Keratinocyte (primary cell): ENCODE measurements around the gene MAPKBP1. TPM values are rescaled to one million over a fixed set of nuclear protein-coding genes. Genes with fewer than 3 reads are reported as not detected.

Source experiments
- DNase-seq: peaks from one replicate; pipeline ENCODE4 v3.0.0-alpha.2; 2011; ENCODE audit warnings: low read depth, missing footprints, low spot score
- FAIRE-seq: peaks from 2 replicates; lab custom pipeline; 2011; peaks lifted over from hg19 to GRCh38; lab: Jason Lieb, UNC
- H2AFZ ChIP-seq: 2 replicates; pipeline ENCODE4 v1.6.0; 2012; ENCODE audit warnings: low read length, control low read depth, inconsistent platforms; ENCODE audit not compliant: control insufficient read depth
- H3K27ac ChIP-seq: 2 replicates; pipeline ENCODE4 v1.5.1; 2011; ENCODE audit warnings: low read length; ENCODE audit not compliant: control insufficient read depth, insufficient read depth
- H3K27me3 ChIP-seq: 3 replicates; pipeline ENCODE4 v1.6.0; 2011; ENCODE audit warnings: low read length; ENCODE audit not compliant: control insufficient read depth, insufficient read depth; ENCODE audit errors: extremely low read depth
- H3K36me3 ChIP-seq, 2 experiments: 2 replicates in 1 of 2; 3 replicates in 1 of 2; pipeline ENCODE4 v1.5.1; 2011; ENCODE audit warnings: low read length in 2 of 2, mild to moderate bottlenecking in 1 of 2; ENCODE audit not compliant: control insufficient read depth in 2 of 2, insufficient read depth in 2 of 2; ENCODE audit errors: extremely low read depth in 1 of 2
- H3K4me1 ChIP-seq: 3 replicates; pipeline ENCODE4 v1.5.1; 2011; ENCODE audit warnings: low read length; ENCODE audit not compliant: control insufficient read depth, insufficient read depth; ENCODE audit errors: extremely low read depth
- H3K4me2 ChIP-seq: 3 replicates; pipeline ENCODE4 v1.6.0; 2011; ENCODE audit warnings: low read depth, low read length; ENCODE audit not compliant: control insufficient read depth, insufficient read depth; ENCODE audit errors: extremely low read depth
- H3K4me3 ChIP-seq, 3 experiments: fragments of 200-600 bp in 1 of 3; sonication (generic) in 1 of 3; 2 replicates in 2 of 3; 3 replicates in 1 of 3; pipeline ENCODE4 v1.5.1; 2011 to 2016; ENCODE audit warnings: low read length in 3 of 3, mild to moderate bottlenecking in 3 of 3, control low read depth in 2 of 3, inconsistent platforms in 1 of 3, low read depth in 1 of 3, mixed read lengths in 1 of 3, mixed run types in 1 of 3, moderate library complexity in 1 of 3; ENCODE audit not compliant: control insufficient read depth in 2 of 3, insufficient read depth in 2 of 3; ENCODE audit errors: extremely low read depth in 1 of 3
- H3K79me2 ChIP-seq: 2 replicates; pipeline ENCODE4 v1.6.0; 2012; ENCODE audit warnings: low read length; ENCODE audit not compliant: control insufficient read depth, insufficient read depth
- H3K9ac ChIP-seq: 3 replicates; pipeline ENCODE4 v1.6.0; 2011; ENCODE audit warnings: low read length; ENCODE audit not compliant: control insufficient read depth, insufficient read depth; ENCODE audit errors: extremely low read depth
- H3K9me1 ChIP-seq: 3 replicates; pipeline ENCODE4 v1.6.0; 2011; ENCODE audit warnings: low read length; ENCODE audit not compliant: control insufficient read depth, insufficient read depth; ENCODE audit errors: extremely low read depth
- H3K9me3 ChIP-seq: 2 replicates; pipeline ENCODE4 v1.5.1; 2012; ENCODE audit warnings: low read depth, low read length; ENCODE audit not compliant: control insufficient read depth
- H4K20me1 ChIP-seq: 3 replicates; pipeline ENCODE4 v1.6.0; 2011; ENCODE audit warnings: low read length; ENCODE audit not compliant: control insufficient read depth, insufficient read depth; ENCODE audit errors: extremely low read depth
- CTCF ChIP-seq, 3 experiments: IDR thresholded peaks in 1 of 3; conservative IDR thresholded peaks in 1 of 3; optimal IDR thresholded peaks in 1 of 3; 2 replicates in 2 of 3; 3 replicates in 1 of 3; pipeline versions ENCODE3 to v1.5.1; 2011; ENCODE audit warnings: low read length in 3 of 3, mild to moderate bottlenecking in 3 of 3, moderate library complexity in 2 of 3, control low read depth in 1 of 3, inconsistent platforms in 1 of 3; ENCODE audit not compliant: insufficient read depth in 2 of 3; ENCODE audit errors: extremely low read depth in 1 of 3
- EZH2 ChIP-seq: IDR thresholded peaks from one replicate; pipeline ENCODE4 v1.6.1; 2012; ENCODE audit warnings: inconsistent platforms, mild to moderate bottlenecking, low read length, moderate library complexity
- dilution Hi-C: fragments of 300-500 bp; cut with MboI; formaldehyde crosslinking; loops from one replicate; pipeline ENCODE4 v1.7.0; 2020; ENCODE audit warnings: low sequenced_read_pairs; ENCODE audit not compliant: extremely low pct_ligation_motif_present
- polyA plus RNA-seq, 5 experiments: library from polyadenylated mRNA; depleted of rRNA in 3 of 5; stranded (reverse) in 3 of 5; stranded (forward) in 1 of 5; unstranded in 1 of 5; fragments of >200 nt; gene quantifications; 1 replicate in 1 of 5; 2 replicates in 3 of 5; 3 replicates in 1 of 5; pipeline versions ENCODE4 v1.2.1 to v1.2.3, GENCODE V29; 2011 to 2012; ENCODE audit warnings: missing spikeins in 2 of 5, low read depth in 1 of 5, low replicate concordance in 1 of 5

Gene MAPKBP1
- polyA plus RNA-seq, 1 donor (not counting 4 experiments of a cell fraction or from before 2014, with no cell fraction given) = 18.3 TPM

GRCh38 chr15:41805711-41806110 is 31.4 kb downstream of the MAPKBP1 start:
- Histone ChIP-seq H3K4me1 (peaks cover 85% of the 10 kb centered on the region), H3K9me1 (no peaks in the 10 kb centered on the region), H2AFZ (no peak overlapping the region), H3K27me3 (no peaks in the 10 kb centered on the region), H3K4me3 (peak overlapping the region in 1 of 3 experiments; percentile 18), H3K27ac (peak overlapping the region; percentile 99), H4K20me1 (no peaks in the 10 kb centered on the region), H3K79me2 (peaks cover 45% of the 10 kb centered on the region), H3K9me3 (no peaks in the 10 kb centered on the region), H3K9ac (peak overlapping the region; percentile 78), H3K4me2 (peak overlapping the region; percentile 70), H3K36me3 (peaks cover 2 to 34% of the 10 kb centered on the region in 2 experiments)
- DNase-seq (no peak), FAIRE-seq (no peak)
- dilution Hi-C loops = no loop called here
- TF ChIP-seq CTCF (optimal IDR thresholded peaks at IDR 0.05 in 1 of 3, IDR thresholded peaks at IDR 0.05 in 1 of 3, conservative IDR thresholded peaks at IDR 0.05 in 1 of 3; ENCODE audit: extremely low read depth in 1 of 3, insufficient read depth in 2 of 3, low read length in 3 of 3) (no peak), EZH2 (no peak)

GRCh38 chr15:41806291-41807181 is 32.3 kb downstream of the MAPKBP1 start:
- FAIRE-seq (peak; percentile 100), DNase-seq (peak; percentile 98)
- no peaks in the 10 kb centered on the region for H3K27me3 ChIP-seq
- no peaks in the 10 kb centered on the region for H3K9me1 ChIP-seq
- H3K4me2 ChIP-seq = peak overlapping the region; percentile 70
- no peaks in the 10 kb centered on the region for H4K20me1 ChIP-seq
- no peak overlapping the region for H2AFZ ChIP-seq
- TF ChIP-seq EZH2 = no peak
- TF ChIP-seq CTCF (optimal IDR thresholded peaks at IDR 0.05 in 1 of 3, IDR thresholded peaks at IDR 0.05 in 1 of 3, conservative IDR thresholded peaks at IDR 0.05 in 1 of 3; ENCODE audit: extremely low read depth in 1 of 3, insufficient read depth in 2 of 3, low read length in 3 of 3) = peak; percentile 56 to 86 (median 66)
- peaks cover 48% of the 10 kb centered on the region for H3K79me2 ChIP-seq
- peaks cover 77% of the 10 kb centered on the region for H3K4me1 ChIP-seq
- peaks cover 5 to 34% of the 10 kb centered on the region in 2 experiments for H3K36me3 ChIP-seq
- dilution Hi-C loops = no loop called here
- peak overlapping the region; percentile 99 for H3K27ac ChIP-seq
- no peaks in the 10 kb centered on the region for H3K9me3 ChIP-seq
- no peak overlapping the region for H3K4me3 ChIP-seq
- H3K9ac ChIP-seq = peak overlapping the region; percentile 78
